ENCODE measurements around the gene CASP12. TPM values are rescaled to one million over a fixed set of nuclear protein-coding genes. Genes with fewer than 3 reads are reported as not detected.

The CASP12 gene
- total RNA-seq, 3 donors from 2014 or later = 0.63 TPM; not detected in 2

GRCh38 chr11:104898685-104899013 lies 389 bp upstream of the CASP12 start:
- no peak overlapping the region for H3K4me3 ChIP-seq

DNA sequence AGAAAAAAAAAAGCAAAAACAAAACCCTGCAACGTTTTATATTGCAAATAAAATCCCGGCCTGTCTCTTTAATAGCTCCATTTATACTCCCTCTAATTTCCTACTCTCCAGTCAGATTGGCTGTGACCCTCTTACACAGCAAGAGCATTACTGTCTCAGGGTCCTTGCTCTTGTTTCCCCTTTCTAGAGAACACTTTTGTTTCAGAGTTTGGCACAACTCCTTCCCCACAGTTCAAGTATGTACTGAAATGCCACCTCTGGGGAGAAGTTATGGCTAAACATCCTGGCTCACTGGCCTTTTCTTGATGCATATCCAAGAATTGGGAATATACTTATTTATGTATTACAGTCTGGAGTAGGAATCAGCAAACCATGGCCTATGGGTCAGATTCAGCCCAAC lies 2.6 kb downstream of the CASP12 start:
- no peak overlapping the region for H3K4me3 ChIP-seq
- intact Hi-C loops (cut with DNase I, micrococcal nuclease) = no loop called here
- no peak for TF ChIP-seq CTCF (IDR thresholded peaks at IDR 0.05)

More at GRCh38 chr11:104898685-104899013, 389 bp upstream of the CASP12 start:
- no peak for DNase-seq
- intact Hi-C loops (cut with DNase I, micrococcal nuclease) = no loop called here
- no peaks in the 10 kb centered on the region for H3K36me3 ChIP-seq (ENCODE audit: low read depth)
- H3K9me3 ChIP-seq = no peaks in the 10 kb centered on the region
- ATAC-seq = no peak
- no peaks in the 10 kb centered on the region for H3K4me1 ChIP-seq (ENCODE audit: low read depth)
- TF ChIP-seq CTCF (IDR thresholded peaks at IDR 0.05) = no peak

DNA sequence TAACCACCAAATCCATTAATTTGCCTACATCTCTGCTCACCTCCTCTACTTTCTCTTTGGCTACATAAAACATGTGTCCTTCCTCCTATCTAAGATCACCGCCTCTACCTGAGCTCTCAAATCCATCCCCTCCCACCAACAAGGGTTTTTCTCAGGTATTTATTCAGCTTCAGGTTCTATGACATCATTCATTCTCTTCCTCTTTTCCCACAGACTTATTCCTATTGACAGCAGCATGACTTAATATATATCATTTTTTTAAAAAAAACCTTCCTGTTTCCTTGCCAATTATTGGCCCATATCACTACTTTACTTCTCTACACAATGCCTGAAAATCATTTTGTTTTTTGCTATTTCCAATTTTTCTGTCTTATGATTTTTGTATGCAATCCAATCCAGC lies 4.4 kb downstream of the CASP12 start:
- DNase-seq (no peak), ATAC-seq (no peak)
- Histone ChIP-seq H3K36me3 (ENCODE audit: low read depth) (no peaks in the 10 kb centered on the region), H3K4me1 (ENCODE audit: low read depth) (no peaks in the 10 kb centered on the region), H3K4me3 (no peak overlapping the region), H3K9me3 (no peaks in the 10 kb centered on the region)
- intact Hi-C loops (cut with DNase I, micrococcal nuclease) = no loop called here
- TF ChIP-seq CTCF (IDR thresholded peaks at IDR 0.05) = no peak

More for the DNA sequence above, 2.6 kb downstream of the CASP12 start:
- no peak for ATAC-seq
- Histone ChIP-seq H3K36me3 (ENCODE audit: low read depth) (no peaks in the 10 kb centered on the region), H3K4me1 (ENCODE audit: low read depth) (no peaks in the 10 kb centered on the region), H3K9me3 (no peaks in the 10 kb centered on the region)
- DNase-seq = no peak

DNA sequence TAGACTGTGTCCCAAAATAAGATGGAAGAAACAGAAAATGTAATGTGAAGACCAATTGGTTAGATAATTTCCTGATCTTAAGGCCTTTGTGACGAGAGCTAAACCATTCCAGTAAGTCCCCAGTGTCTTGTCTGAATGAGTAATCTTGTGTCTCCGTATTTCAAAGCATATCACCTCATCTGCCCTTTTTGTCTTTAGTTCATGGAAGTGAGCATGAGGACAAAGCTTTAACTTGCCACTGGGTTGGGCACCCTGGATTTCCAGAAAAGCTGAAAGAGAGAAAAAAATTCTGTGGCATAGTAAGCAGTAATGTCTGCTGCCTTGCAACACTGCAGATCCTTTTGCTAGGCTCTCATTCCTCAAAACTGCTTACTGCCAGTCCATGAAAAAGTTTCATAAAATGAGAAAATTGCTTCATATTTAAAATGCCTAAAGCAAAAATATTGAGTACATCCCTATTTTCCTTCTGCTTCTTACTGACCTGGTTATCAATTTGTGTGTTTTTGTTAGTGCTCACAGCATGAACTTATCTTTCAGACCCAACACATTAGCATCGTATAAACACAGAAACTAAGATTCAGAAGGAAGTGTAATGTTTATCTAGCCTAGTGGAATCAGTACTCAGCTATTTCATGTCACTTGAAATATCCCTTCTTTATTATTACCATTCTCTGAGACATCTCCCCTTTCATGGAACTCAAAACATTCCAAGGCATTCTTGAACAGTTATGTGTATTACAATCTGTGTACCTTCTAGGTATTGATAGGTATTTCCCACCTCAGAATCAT lies 5.3 kb downstream of the CASP12 start:
- Histone ChIP-seq H3K4me1 (ENCODE audit: low read depth) (no peaks in the 10 kb centered on the region), H3K9me3 (no peaks in the 10 kb centered on the region)
- TF ChIP-seq CTCF (IDR thresholded peaks at IDR 0.05) = no peak

DNA sequence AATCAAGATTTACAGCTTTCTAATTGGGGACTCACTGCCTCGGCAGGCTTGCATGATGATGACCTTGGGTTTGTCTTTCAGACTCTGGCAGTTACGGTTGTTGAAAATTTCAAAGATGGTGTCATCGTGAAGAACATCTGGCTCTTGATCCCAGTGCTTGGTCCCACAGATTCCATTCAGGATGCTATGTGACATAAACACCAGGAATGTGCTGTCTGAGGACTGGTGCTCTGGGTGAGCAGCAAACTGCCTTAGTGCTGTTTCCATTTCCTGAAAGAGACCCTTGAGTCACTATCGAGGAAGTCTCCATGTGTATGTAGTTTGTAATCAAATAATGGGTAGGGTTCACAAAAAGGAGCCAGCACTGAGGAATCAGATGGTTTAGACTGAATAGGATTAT lies 7.1 kb downstream of the CASP12 start:
- H3K36me3 ChIP-seq (ENCODE audit: low read depth) = no peaks in the 10 kb centered on the region
- no peak overlapping the region for H3K4me3 ChIP-seq
- DNase-seq = no peak
- no peak for ATAC-seq
- H3K9me3 ChIP-seq = no peaks in the 10 kb centered on the region
- intact Hi-C loops (cut with DNase I, micrococcal nuclease) = no loop called here
- H3K4me1 ChIP-seq (ENCODE audit: low read depth) = no peaks in the 10 kb centered on the region
- TF ChIP-seq CTCF (IDR thresholded peaks at IDR 0.05) = no peak

More for the DNA sequence above, 5.3 kb downstream of the CASP12 start:
- no peak for DNase-seq
- no peak overlapping the region for H3K4me3 ChIP-seq
- no peak for ATAC-seq
- H3K36me3 ChIP-seq (ENCODE audit: low read depth) = no peaks in the 10 kb centered on the region
- intact Hi-C loops (cut with DNase I, micrococcal nuclease) = no loop called here

Data from mucosa of descending colon (tissue), 3 donors.